ENCODE results near the gene TRPT1. TPM values are rescaled to one million over a fixed set of nuclear protein-coding genes. Genes with fewer than 3 reads are reported as not detected.
"Not testable (repeated sequence)": the region's sequence is repeated elsewhere in the genome, so short reads cannot be mapped to it uniquely, and the experiment has no call there.

Gene TRPT1
- total RNA-seq, 1 donor from 2014 or later: 22.4 TPM

DNA sequence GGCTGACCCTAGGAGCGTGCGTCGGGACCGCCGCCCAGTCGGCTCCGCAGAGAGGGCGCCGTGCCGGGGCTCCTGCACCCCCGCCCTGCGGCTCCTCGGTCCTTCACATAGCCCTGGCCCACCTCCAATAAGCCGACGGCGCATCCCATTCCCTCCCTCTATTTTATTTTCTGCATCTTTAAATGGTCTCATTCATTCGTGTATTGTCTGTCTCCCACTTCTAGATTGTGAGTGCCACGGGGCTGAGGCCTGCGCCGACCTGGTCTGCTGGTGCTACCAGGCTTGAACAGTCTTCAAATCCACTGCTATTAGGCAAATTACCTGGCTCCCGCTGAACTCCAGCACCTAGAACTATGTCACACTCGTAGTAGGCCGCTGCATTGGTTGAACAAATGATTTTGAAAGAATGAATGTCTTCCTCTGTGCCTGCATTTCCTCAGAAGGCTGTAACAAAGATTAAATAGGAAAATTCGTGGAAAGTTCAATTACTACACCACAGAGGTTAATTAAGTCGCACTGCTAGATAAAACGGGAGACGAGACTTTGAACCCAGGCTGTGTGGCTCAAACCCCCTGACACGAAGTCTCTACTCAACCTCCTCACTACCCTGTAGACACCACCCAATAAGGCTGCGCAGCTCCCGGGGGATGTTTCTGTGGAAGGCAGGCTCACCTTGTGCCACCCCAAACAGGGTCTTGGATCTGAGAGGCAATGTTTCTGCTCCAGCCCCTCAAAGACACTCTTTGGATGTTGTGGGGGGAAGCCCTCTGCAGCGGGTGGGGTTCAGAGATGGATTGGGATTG lies 21.9 kb upstream of the TRPT1 start:
- TF ChIP-seq, protein P1, sequence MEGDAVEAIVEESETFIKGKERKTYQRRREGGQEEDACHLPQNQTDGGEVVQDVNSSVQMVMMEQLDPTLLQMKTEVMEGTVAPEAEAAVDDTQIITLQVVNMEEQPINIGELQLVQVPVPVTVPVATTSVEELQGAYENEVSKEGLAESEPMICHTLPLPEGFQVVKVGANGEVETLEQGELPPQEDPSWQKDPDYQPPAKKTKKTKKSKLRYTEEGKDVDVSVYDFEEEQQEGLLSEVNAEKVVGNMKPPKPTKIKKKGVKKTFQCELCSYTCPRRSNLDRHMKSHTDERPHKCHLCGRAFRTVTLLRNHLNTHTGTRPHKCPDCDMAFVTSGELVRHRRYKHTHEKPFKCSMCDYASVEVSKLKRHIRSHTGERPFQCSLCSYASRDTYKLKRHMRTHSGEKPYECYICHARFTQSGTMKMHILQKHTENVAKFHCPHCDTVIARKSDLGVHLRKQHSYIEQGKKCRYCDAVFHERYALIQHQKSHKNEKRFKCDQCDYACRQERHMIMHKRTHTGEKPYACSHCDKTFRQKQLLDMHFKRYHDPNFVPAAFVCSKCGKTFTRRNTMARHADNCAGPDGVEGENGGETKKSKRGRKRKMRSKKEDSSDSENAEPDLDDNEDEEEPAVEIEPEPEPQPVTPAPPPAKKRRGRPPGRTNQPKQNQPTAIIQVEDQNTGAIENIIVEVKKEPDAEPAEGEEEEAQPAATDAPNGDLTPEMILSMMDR (IDR thresholded peaks at IDR 0.05): no peak
- intact Hi-C loops (cut with DNase I): no loop called here
- DNase-seq: no peak
- Histone ChIP-seq H3K27ac (peak overlapping the region; percentile 63), H3K9me3 (no peaks in the 10 kb centered on the region), H3K27me3 (no peaks in the 10 kb centered on the region), H3K36me3 (peaks cover 13% of the 10 kb centered on the region), H3K4me3 (peak overlapping the region; percentile 80), H3K4me1 (peaks cover 24% of the 10 kb centered on the region)
- peak; percentile 0 for ATAC-seq

DNA sequence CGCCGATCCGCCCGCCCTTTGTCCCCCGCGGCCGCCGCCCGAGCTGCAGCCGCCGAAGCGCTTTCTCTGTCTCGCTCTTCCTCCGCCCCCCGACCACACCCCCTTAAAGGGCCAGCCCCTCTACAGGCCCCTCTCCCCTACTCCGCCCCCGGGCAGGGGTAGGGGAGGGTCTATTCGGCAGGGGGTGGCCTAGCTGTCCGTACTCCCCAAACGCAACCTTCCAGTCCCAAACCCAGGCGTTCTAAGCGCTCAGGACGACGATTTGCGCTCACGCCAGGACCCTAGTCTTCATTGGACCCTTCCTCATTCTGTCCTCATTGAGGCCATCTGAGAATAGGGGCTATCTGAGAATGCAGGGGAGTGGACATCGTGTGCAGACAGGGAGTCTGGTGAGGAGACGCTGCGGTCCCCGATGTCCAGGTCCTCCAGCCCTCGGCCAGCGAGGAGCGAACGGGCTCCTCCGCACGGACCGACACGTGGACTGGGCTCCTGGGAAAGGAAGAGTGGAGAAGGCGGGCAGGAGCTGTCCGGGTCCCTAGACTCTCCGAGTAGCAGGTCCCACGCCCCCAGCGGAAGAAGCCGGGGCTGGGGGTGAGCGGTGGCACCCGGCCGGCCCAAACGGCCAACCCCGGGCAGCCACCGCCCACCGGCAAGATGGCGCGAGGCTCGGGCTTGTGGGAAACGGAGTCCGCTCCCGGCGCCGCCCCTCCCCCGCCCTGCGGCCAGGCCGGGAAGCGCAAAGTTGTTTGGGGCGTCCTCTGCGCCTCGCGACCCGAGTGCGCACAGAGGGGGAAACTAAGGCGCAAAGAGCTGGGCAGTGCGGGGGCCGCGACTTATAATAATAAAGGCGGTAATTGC lies 21.1 kb upstream of the TRPT1 start, which contains the start of gene PPP1R14B:
Gene PPP1R14B, minus strand, starts transcription at position 73 of the 858 bp plus-strand sequence. CDS start 270 bp downstream, outside the sequence.
- TF ChIP-seq, protein P1 (IDR thresholded peaks at IDR 0.05): no peak
- H3K27ac ChIP-seq: peak within 1 kb of the TSS; percentile 66
- intact Hi-C loops (cut with DNase I): no loop called here
- DNase-seq (peak; percentile 94), ATAC-seq (peak; percentile 81)
- peaks cover 13% of the 10 kb centered on the region for H3K36me3 ChIP-seq
- H3K9me3 ChIP-seq: no peaks in the 10 kb centered on the region
- peaks cover 28% of the 10 kb centered on the region for H3K4me1 ChIP-seq
- H3K4me3 ChIP-seq: peak within 1 kb of the TSS; percentile 80
- H3K27me3 ChIP-seq: no peaks in the 10 kb centered on the region

GRCh38 chr11:64246621-64246870 lies 20.6 kb upstream of the TRPT1 start:
- peak; percentile 0 for ATAC-seq
- H3K27ac ChIP-seq; H3K27me3 ChIP-seq; H3K9me3 ChIP-seq; intact Hi-C loops (cut with DNase I); DNase-seq: not testable (repeated sequence)
- H3K36me3 ChIP-seq: peaks cover 13% of the 10 kb centered on the region
- peak overlapping the region; percentile 80 for H3K4me3 ChIP-seq
- peaks cover 29% of the 10 kb centered on the region for H3K4me1 ChIP-seq

GRCh38 chr11:64245797-64246620 lies 20.0 kb upstream of the TRPT1 start:
- TF ChIP-seq, protein P1 (IDR thresholded peaks at IDR 0.05): no peak
- peak; percentile 85 for DNase-seq
- intact Hi-C loops (cut with DNase I): no loop called here
- peaks cover 28% of the 10 kb centered on the region for H3K4me1 ChIP-seq
- H3K36me3 ChIP-seq: peaks cover 13% of the 10 kb centered on the region
- no peak for ATAC-seq
- peak overlapping the region; percentile 66 for H3K27ac ChIP-seq
- H3K9me3 ChIP-seq: no peaks in the 10 kb centered on the region
- peak overlapping the region; percentile 73 for H3K4me3 ChIP-seq
- H3K27me3 ChIP-seq: no peaks in the 10 kb centered on the region

DNA sequence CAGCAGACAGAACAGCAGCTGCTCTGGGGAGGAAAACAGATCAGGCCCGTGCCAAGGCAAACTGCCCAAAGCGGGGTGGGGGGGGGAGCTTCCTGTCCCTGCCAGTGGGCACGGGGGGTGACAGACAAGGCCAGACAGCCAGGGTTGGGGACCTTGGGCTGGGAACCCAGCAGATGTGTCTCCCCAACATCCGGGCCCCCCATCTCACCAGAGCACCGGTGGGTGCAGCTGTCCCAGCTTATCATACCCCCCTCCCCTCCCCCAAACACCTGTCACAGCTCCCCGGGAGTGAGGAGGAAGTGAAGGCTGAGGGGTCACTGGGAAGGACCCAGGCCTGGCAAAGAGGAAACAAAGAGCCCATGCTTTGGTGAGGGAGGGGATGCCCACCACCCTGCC lies 19.4 kb upstream of the TRPT1 start:
- ATAC-seq: no peak
- peak overlapping the region; percentile 66 for H3K27ac ChIP-seq
- intact Hi-C loops (cut with DNase I): no loop called here
- DNase-seq: no peak
- H3K36me3 ChIP-seq: peaks cover 13% of the 10 kb centered on the region
- no peaks in the 10 kb centered on the region for H3K9me3 ChIP-seq
- H3K4me1 ChIP-seq: peaks cover 23% of the 10 kb centered on the region
- TF ChIP-seq, protein P1 (IDR thresholded peaks at IDR 0.05): no peak
- peak overlapping the region; percentile 73 for H3K4me3 ChIP-seq
- H3K27me3 ChIP-seq: no peaks in the 10 kb centered on the region
